GM12864 (cell line): Measurements from ENCODE around the gene SFMBT2.

Source experiments
- DNase-seq: peaks from one replicate; pipeline ENCODE4 v3.0.0-alpha.2; 2011; ENCODE audit warnings: low read depth
- H3K4me3 ChIP-seq: 2 replicates; pipeline ENCODE4 v1.5.1; 2011; ENCODE audit warnings: mild to moderate bottlenecking, low read depth, low read length, control low read depth
- CTCF ChIP-seq: IDR thresholded peaks from 2 replicates; pipeline ENCODE4 v1.5.1; 2011; ENCODE audit warnings: low read depth, mild to moderate bottlenecking, moderate library complexity, low read length, control low read depth, inconsistent platforms; ENCODE audit errors: missing control alignments

The SFMBT2 gene

GRCh38 chr10:7283246-7283645 is 127.6 kb downstream of the SFMBT2 start:
- DNase-seq, result no peak
- no peak for TF ChIP-seq CTCF
- no peak overlapping the region for H3K4me3 ChIP-seq

- no peak for TF ChIP-seq CTCF
- H3K4me3 ChIP-seq, result no peak overlapping the region
- no peak for DNase-seq
These were observed 128.4 kb downstream of the SFMBT2 start for GRCh38 chr10:7282457-7282856.

- no peak for DNase-seq
- no peak overlapping the region for H3K4me3 ChIP-seq
- no peak for TF ChIP-seq CTCF
These were observed 129.4 kb downstream of the SFMBT2 start for GRCh38 chr10:7281429-7281828.

GRCh38 chr10:7279303-7279702 is 131.5 kb downstream of the SFMBT2 start:
- H3K4me3 ChIP-seq, result no peak overlapping the region
- no peak for DNase-seq
- TF ChIP-seq CTCF, result no peak

GRCh38 chr10:7277867-7278266 is 133.0 kb downstream of the SFMBT2 start:
- no peak for DNase-seq
- no peak for TF ChIP-seq CTCF
- H3K4me3 ChIP-seq, result no peak overlapping the region

GRCh38 chr10:7277432-7277831 is 133.4 kb downstream of the SFMBT2 start:
- no peak overlapping the region for H3K4me3 ChIP-seq
- no peak for DNase-seq
- TF ChIP-seq CTCF, result no peak

GRCh38 chr10:7275761-7276440 is 134.9 kb downstream of the SFMBT2 start:
- H3K4me3 ChIP-seq, result no peak overlapping the region
- no peak for TF ChIP-seq CTCF
- no peak for DNase-seq
